Islet precursor cell (in vitro differentiated cells): Measurements from ENCODE around the gene UHRF1.

Experiments used
- DNase-seq: peaks from one replicate; pipeline ENCODE4 v3.0.0-alpha.2; 2018

Gene UHRF1

GRCh38 chr19:4993683-4994082 is 84.4 kb downstream of the UHRF1 start:
- no peak for DNase-seq

- DNase-seq = no peak
Observed at GRCh38 chr19:4996701-4997100, 87.4 kb downstream of the UHRF1 start.

GRCh38 chr19:4997297-4997696 is 88.0 kb downstream of the UHRF1 start:
- no peak for DNase-seq

- no peak for DNase-seq
Observed at GRCh38 chr19:5000120-5000611, 90.9 kb downstream of the UHRF1 start.

GRCh38 chr19:5001615-5002014 is 92.3 kb downstream of the UHRF1 start:
- peak; percentile 78 for DNase-seq

GRCh38 chr19:5002143-5002542 is 92.8 kb downstream of the UHRF1 start:
- no peak for DNase-seq

GRCh38 chr19:5003781-5004180 is 94.5 kb downstream of the UHRF1 start:
- DNase-seq = no peak

- DNase-seq = no peak
Observed at GRCh38 chr19:5005096-5005495, 95.8 kb downstream of the UHRF1 start.

- DNase-seq = no peak
Observed at GRCh38 chr19:5006201-5006600, 96.9 kb downstream of the UHRF1 start.

- DNase-seq = no peak
Observed at GRCh38 chr19:5006821-5007220, 97.5 kb downstream of the UHRF1 start.
